SH-SY5Y (cell line): ENCODE measurements around the gene CTCFL.

Experiments
- GATA2 ChIP-seq: IDR thresholded peaks from 2 replicates; pipeline ENCODE4 v1.6.1; 2011; ENCODE audit warnings: mild to moderate bottlenecking, low read depth, low read length
- GATA3 ChIP-seq: IDR thresholded peaks from 2 replicates; pipeline ENCODE4 v1.6.1; 2011; ENCODE audit warnings: low read depth, mild to moderate bottlenecking, low read length, moderate library complexity

DNA sequence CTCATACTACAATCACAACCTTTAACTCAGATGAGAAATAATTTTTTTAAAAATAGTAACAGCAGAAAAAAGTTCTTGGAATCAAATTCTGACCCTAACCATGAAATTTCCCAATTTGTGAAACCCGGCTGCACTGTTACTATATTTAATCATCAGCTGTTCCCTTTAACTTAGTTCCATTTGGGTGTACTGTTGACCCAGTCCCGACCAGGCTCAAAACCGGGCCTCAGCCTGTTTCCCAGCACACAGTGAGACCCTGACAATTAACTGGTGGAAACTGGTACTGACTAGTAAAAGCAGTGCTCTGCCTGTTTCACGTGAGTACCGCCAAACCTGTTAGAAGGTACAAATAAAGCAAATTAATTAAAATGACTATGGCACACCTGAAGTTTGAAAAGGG is 7.0 kb downstream of the CTCFL start:
- TF ChIP-seq GATA2: no peak
- TF ChIP-seq GATA3: no peak
